Central memory CD4-positive, alpha-beta T cell (primary cell): ENCODE data around the gene ZNF688.
"Not testable (repeated sequence)": the region's sequence is repeated elsewhere in the genome, so short reads cannot be mapped to it uniquely, and the experiment has no call there.

Experiments
- DNase-seq: peaks from one replicate; pipeline ENCODE4 v3.0.0; 2022

The ZNF688 gene

GRCh38 chr16:30532285-30533145 lies 39.0 kb downstream of the ZNF688 start:
- DNase-seq, result no peak

- DNase-seq, result peak; percentile 61
Measured at GRCh38 chr16:30530163-30531037, 41.1 kb downstream of the ZNF688 start.

- no peak for DNase-seq
Measured at GRCh38 chr16:30528799-30529457, 42.6 kb downstream of the ZNF688 start.

- no peak for DNase-seq
Measured at GRCh38 chr16:30527635-30528178, 43.8 kb downstream of the ZNF688 start.

- DNase-seq, result peak; percentile 81
Measured at GRCh38 chr16:30526823-30527634, 44.5 kb downstream of the ZNF688 start.

- DNase-seq, result peak; percentile 15
Measured at GRCh38 chr16:30526137-30526822, 45.2 kb downstream of the ZNF688 start, which contains the start of gene ZNF768. ZNF768 (minus strand) TSS chr16:30526566; CDS start chr16:30526413, 153 bp downstream.

GRCh38 chr16:30525844-30526136 lies 45.7 kb downstream of the ZNF688 start:
- no peak for DNase-seq

GRCh38 chr16:30524575-30525568 lies 46.6 kb downstream of the ZNF688 start:
- no peak for DNase-seq

- no peak for DNase-seq
Measured at GRCh38 chr16:30523768-30524574, 47.5 kb downstream of the ZNF688 start.

GRCh38 chr16:30522702-30523463 lies 48.6 kb downstream of the ZNF688 start:
- not testable (repeated sequence) for DNase-seq

- no peak for DNase-seq
Measured at GRCh38 chr16:30521873-30522641, 49.5 kb downstream of the ZNF688 start.

GRCh38 chr16:30521476-30521872 lies 50.0 kb downstream of the ZNF688 start:
- no peak for DNase-seq
